Skeletal muscle tissue (tissue), 4 donors: ENCODE data around the gene PACSIN2. TPM values are rescaled to one million over a fixed set of nuclear protein-coding genes. Genes with fewer than 3 reads are reported as not detected.
"Not testable (repeated sequence)": the region's sequence is repeated elsewhere in the genome, so short reads cannot be mapped to it uniquely, and the experiment has no call there.

ENCODE experiments used
- H3K27ac ChIP-seq: one replicate; pipeline ENCODE4 v1.7.0; 2013; ENCODE audit warnings: mild to moderate bottlenecking, low read depth, low read length, inconsistent platforms
- H3K27me3 ChIP-seq, 3 donors: one replicate each; pipeline ENCODE4 v1.7.0; 2013; ENCODE audit warnings: low read length in 3 of 3; ENCODE audit not compliant: control insufficient read depth in 3 of 3, insufficient read depth in 3 of 3
- H3K36me3 ChIP-seq, 3 donors: one replicate each; pipeline ENCODE4 v1.7.0; 2013; ENCODE audit warnings: low read length in 3 of 3; ENCODE audit not compliant: control insufficient read depth in 3 of 3, insufficient read depth in 3 of 3
- H3K4me1 ChIP-seq, 3 donors: one replicate each; pipeline ENCODE4 v1.7.0; 2013; ENCODE audit warnings: low read length in 3 of 3, mild to moderate bottlenecking in 3 of 3; ENCODE audit not compliant: control insufficient read depth in 3 of 3, insufficient read depth in 3 of 3
- H3K4me3 ChIP-seq, 3 donors: one replicate each; pipeline ENCODE4 v1.7.0; 2013; ENCODE audit warnings: low read length in 3 of 3
- H3K9ac ChIP-seq, 3 donors: one replicate each; pipeline ENCODE4 v1.7.0; 2013; ENCODE audit warnings: low read length in 3 of 3, mild to moderate bottlenecking in 3 of 3, moderate library complexity in 2 of 3, low read depth in 1 of 3
- H3K9me3 ChIP-seq, 3 donors: one replicate each; pipeline ENCODE4 v1.7.0; 2013; ENCODE audit warnings: low read length in 3 of 3; ENCODE audit not compliant: control insufficient read depth in 3 of 3
- total RNA-seq: library from RNA; depleted of rRNA; stranded (reverse); fragments of >200 nt; gene quantifications from one replicate; pipeline ENCODE4 v1.2.3, GENCODE V29; 2014
- donor health status: Osteomylitis.

Gene PACSIN2
- total RNA-seq, 1 donor from 2014 or later, result 20.9 TPM

DNA sequence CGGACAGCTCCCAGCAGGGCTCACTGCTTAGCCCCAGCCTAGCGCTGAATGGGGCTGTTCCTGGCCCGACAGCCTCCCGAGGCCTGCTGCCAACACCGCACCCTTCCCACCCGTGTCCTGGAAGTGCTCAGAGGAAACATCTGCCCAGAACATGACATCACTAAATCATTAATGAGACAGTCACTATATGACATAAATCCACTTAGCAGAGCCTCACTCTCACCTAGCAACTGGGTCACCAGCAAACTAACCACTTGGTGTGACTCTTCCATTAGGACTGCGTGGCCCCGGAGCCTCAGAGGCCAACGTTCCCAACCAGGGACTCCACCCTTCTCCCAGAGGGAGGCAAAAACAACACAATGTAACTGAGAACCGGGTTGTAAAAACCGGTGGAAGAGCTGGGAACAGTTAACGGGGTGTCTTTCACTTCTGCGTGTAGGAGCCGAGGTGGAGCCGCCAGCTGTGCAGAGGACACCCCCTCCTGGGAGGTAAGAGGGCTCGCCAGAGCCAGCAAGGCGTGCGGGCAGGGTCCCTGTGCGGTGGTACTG, 21.4 kb upstream of the PACSIN2 start:
- Histone ChIP-seq H3K36me3 (no peaks in the 10 kb centered on the region), H3K4me3 (no peak overlapping the region), H3K27me3 (no peaks in the 10 kb centered on the region), H3K9me3 (no peaks in the 10 kb centered on the region), H3K4me1 (no peaks in the 10 kb centered on the region), H3K27ac (no peak overlapping the region), H3K9ac (no peak overlapping the region)

DNA sequence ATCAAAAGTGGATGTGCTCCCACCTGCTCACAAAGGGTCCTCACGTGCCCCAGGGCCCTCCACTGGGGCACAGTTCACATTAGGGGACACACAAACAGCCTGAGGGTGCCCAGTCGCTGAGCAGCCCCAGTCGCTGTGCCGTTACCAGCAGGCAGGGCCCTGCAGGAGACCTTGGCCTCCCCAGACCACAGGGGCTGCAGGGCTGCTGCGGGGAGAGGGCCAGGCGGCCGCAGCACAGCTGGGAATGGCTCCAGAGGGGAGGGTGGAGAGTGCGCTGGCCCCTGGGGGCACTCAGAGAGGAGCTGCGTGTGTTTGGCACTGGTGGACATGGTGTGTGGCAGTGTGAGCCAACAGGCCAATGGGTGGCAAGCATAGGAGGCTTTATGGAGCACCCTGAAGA, 20.3 kb upstream of the PACSIN2 start:
- H3K27me3 ChIP-seq, result no peaks in the 10 kb centered on the region
- no peak overlapping the region for H3K9ac ChIP-seq
- no peaks in the 10 kb centered on the region for H3K9me3 ChIP-seq
- H3K27ac ChIP-seq, result no peak overlapping the region
- no peak overlapping the region for H3K4me3 ChIP-seq
- no peaks in the 10 kb centered on the region for H3K4me1 ChIP-seq
- no peaks in the 10 kb centered on the region for H3K36me3 ChIP-seq

DNA sequence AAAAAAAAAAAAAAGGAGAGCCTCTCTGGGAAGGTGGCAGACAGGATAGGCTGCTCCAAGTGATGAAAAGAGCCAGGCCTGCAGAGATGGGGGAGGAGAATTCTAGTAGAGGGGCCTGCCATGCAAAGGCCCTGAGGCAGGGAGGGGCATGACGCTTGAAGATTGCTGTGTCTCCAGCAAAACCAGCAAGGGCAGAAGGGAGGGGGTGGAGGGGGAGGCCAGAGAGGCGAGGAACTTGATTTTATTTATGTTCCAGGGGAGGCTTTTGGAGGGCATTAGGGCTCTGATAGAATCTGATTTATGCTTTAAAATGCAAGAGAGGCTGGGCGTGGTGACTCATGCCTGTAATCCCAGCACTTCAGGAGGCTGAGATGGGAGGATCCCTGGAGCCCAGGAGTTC, 16.7 kb upstream of the PACSIN2 start:
- Histone ChIP-seq H3K27me3 (no peaks in the 10 kb centered on the region), H3K4me3 (no peak overlapping the region), H3K9me3 (no peaks in the 10 kb centered on the region), H3K36me3 (no peaks in the 10 kb centered on the region), H3K4me1 (peaks cover 0 to 12% (median 8%) of the 10 kb centered on the region in 3 donors), H3K9ac (no peak overlapping the region), H3K27ac (no peak overlapping the region)

DNA sequence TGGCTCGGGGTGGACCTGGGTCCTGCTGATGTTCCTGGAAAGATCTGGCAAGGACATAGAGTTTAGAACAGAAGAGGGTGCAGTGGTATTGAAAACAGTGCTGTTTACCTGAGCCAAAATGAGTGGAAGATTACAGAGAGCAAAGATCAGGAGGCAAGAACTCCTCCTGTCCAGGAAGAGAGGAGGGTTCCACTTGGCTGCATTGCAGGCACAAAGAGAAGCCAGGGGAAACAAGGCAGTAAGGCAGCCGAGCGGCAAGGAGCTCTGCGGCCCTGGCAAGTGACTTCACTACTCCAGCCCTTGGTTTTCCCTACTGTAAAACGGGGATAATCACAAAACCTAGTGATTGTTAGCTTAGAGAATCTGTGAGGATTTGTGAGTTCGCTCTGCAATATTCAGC, 3.7 kb upstream of the PACSIN2 start:
- Histone ChIP-seq H3K4me3 (no peak overlapping the region), H3K9me3 (peaks cover 0 to 2% (median 0%) of the 10 kb centered on the region in 3 donors), H3K27ac (no peak overlapping the region), H3K36me3 (no peaks in the 10 kb centered on the region), H3K9ac (no peak overlapping the region), H3K27me3 (no peaks in the 10 kb centered on the region), H3K4me1 (peaks cover 10 to 11% (median 10%) of the 10 kb centered on the region in 3 donors)

DNA sequence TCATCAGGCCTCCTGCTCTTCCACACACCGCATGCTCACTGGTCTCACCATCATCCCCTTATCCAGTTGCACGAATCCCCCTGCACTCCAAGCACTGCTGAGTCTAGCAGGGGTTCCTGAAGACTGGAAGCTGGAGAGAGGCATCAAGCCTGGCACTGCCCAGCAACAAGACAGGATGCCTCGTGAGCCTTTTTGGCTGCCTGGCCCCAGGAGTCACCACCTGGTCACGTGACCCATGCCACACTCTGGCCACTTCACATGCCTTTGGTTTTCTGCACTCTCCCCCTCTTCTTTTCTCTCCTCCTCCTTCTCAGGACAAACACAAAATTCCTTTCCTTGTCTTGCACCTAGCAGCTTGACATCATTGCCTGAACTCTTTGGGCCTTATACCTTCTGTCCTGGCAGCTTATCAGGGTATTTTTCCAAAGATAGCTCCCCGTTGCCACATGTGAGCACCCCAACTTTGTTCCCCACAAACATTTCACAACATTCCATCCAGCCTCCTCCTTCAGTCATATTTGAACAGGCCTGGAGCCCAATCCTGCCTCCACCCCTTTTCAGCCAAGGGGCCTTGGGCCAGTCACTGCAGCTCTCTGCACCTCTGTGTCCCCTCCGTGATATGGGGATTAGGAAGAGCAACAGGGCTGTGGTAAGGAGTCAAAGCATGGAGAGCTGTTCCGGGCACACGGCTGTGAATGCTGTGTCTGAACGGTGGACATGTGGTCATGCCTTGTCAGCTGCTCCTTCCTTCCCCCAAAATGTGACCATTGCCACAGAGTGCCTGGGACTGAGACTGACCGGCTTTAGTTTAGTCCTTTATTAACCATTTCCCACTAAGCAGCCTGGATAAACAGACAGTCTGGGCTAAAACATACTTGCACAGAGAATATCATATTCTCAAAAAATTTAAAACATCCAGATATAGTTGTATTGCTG, 2.8 kb upstream of the PACSIN2 start:
- H3K36me3 ChIP-seq, result no peaks in the 10 kb centered on the region
- H3K9ac ChIP-seq, result no peak overlapping the region
- H3K9me3 ChIP-seq, result peaks cover 0 to 2% (median 0%) of the 10 kb centered on the region in 3 donors
- H3K27me3 ChIP-seq, result no peaks in the 10 kb centered on the region
- no peak overlapping the region for H3K27ac ChIP-seq
- H3K4me3 ChIP-seq, result no peak overlapping the region
- peaks cover 16 to 18% (median 17%) of the 10 kb centered on the region in 3 donors for H3K4me1 ChIP-seq

DNA sequence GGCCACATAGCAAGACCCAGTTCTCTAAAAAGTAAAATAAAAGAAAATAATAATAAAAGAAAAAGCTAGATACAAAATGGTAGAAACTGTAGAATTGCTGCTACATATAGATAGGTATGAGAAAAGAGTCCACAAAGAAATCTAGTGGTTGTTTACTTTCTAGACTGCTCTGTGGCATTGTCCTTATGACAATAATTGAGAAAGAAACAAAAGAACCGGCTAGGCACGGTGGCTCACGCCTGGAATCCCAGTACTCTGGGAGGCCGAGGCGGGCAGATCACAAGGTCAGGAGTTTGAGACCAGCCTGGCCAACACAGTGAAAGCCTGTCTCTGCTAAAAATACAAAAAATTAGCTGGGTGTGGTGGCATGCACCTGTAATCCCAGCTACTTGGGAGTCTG, 1.2 kb upstream of the PACSIN2 start:
- H3K9me3 ChIP-seq, H3K27me3 ChIP-seq, H3K36me3 ChIP-seq, H3K9ac ChIP-seq, H3K4me3 ChIP-seq, H3K27ac ChIP-seq: not testable (repeated sequence)
- H3K4me1 ChIP-seq, result peaks cover 16 to 19% (median 17%) of the 10 kb centered on the region in 3 donors

DNA sequence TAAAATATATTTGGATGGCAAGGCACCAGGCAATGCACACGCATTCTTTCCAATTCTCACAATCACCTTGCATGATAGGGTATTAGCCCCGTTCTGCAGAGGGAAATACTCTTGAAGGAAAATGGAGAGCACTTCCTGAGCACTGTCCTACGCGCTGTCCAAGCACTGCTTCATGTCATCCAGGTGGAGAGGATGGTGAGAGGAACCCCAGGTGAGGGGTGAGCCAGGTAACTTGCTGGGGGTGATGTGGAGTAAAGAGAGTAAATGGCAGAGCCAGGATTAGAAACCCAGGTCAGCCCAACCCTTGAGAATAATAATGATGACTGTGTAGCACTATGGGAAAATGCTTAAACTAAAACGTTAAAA, 711 bp upstream of the PACSIN2 start:
- H3K36me3 ChIP-seq, result no peaks in the 10 kb centered on the region
- H3K4me1 ChIP-seq, result peaks cover 16 to 19% (median 17%) of the 10 kb centered on the region in 3 donors
- no peak overlapping the region for H3K27ac ChIP-seq
- H3K27me3 ChIP-seq, result no peaks in the 10 kb centered on the region
- H3K9me3 ChIP-seq, result peaks cover 0 to 2% (median 0%) of the 10 kb centered on the region in 3 donors
- peak overlapping the region; percentile 88 to 90 (median 89) for H3K4me3 ChIP-seq
- peak overlapping the region; percentile 62 to 86 (median 85) for H3K9ac ChIP-seq

DNA sequence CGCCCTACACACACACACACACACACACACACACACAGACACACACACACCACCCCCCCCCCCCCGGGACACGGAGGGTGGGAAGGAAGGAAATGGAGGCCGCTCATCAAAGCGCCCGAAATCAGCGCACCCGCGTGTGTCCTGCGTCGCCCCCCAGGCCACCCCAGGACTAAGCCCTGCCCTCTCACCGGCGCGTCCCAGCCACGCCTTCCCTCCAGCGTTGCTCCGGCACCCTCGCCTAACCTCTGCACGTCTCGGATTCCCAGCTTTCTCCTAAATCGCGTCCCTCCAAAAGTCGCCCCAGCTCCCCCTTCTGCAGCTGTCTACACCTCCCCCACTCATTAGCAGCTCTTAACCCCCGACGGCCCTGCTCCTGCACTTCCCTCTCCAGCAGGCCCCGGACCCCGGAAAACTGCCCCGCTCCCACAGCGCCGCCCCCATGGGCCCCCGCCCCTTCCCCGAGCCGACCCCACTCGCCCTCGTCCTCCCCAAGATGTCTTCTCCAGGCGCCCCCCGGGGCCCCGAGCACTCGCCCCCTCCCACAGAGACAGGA, 557 bp downstream of the PACSIN2 start:
- Histone ChIP-seq H3K9ac (peak overlapping the region; percentile 72 to 85 (median 77)), H3K4me3 (peak overlapping the region; percentile 85 to 89 (median 88)), H3K27ac (peak overlapping the region; percentile 48), H3K27me3 (no peaks in the 10 kb centered on the region), H3K4me1 (peaks cover 16 to 19% (median 17%) of the 10 kb centered on the region in 3 donors), H3K9me3 (peaks cover 0 to 2% (median 0%) of the 10 kb centered on the region in 3 donors), H3K36me3 (no peaks in the 10 kb centered on the region)

DNA sequence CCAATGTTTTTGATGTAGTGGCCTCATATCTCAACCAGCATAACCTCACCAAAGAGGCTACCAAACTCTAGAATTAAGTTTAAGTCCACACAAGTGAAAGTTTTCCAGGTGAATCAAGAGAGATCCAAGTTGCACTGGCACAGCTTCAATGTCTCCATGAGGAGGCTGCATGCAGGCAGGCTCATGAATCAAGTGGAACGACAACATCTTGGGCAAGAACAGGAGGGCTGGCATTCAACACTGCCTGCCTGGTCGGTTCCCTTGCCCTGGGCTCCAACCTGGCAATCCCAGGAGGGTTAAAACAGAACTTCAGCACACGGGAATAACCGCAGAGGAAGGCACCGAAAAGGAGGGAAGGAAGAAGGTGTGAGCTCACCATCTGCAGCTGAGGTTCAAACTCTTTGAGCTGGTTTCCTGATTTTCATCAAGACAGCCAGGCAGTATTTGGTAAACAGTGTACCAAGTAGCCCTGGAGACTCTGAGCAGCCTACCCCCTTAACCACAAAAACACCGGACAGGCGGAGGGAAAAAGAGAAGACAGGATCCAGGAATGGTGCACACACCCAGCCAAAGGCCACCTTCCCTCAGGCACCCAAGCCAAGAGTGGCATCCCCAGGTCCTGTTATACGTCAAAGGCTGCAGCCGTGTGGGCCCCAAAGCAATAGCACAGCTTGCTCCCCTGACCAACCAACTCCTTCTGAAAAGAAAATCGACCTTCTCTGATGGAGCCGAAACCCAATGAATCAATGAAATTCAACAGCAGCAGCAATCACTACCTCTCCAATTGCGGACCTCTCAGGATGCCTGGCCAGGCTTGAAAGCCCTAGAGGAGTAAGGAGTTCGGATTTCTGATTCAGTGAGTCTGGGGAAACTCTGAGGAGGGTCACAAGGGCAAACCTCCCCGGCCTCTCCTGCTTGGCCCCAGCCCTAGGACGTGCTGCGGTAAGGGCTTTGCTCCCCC, 1.3 kb downstream of the PACSIN2 start:
- H3K27me3 ChIP-seq, result no peaks in the 10 kb centered on the region
- peaks cover 0 to 2% (median 0%) of the 10 kb centered on the region in 3 donors for H3K9me3 ChIP-seq
- H3K4me3 ChIP-seq, result peak overlapping the region; percentile 85 to 89 (median 88)
- peak overlapping the region; percentile 72 to 85 (median 77) for H3K9ac ChIP-seq
- peaks cover 17 to 19% (median 19%) of the 10 kb centered on the region in 3 donors for H3K4me1 ChIP-seq
- H3K27ac ChIP-seq, result no peak overlapping the region
- H3K36me3 ChIP-seq, result no peaks in the 10 kb centered on the region
